ENCODE measurements around the gene RAPSN.

DNA sequence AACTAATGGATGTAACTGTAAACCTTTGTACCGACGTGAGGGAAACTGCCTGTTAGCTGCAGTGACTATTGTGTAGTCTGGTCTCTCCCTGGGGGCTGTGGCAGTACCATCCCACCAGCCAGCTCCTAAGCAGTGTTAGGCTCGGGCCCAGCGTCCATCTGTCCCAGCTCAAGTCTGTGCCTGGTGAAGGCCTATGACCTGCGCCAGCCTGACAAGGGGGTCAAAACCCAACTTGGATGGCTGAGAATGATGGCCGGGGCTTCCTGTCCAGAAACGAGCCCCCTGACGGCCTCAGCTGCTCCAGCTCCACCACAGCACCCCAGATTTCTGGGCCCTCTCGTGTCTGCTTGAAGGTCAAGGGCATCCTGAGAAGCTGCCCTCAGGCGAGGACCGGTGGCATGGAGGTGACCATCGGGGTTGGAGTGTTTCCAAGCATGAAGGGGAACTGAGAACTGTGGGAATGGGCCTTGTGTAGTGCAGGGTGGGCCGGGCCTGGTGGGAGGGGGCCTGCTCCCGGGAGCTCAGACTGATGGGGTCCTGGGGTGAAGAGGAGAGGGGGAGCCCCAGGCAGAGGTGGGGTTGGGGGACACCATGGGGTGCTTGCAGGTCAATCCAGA, 56.3 kb downstream of the RAPSN start:
- TF ChIP-seq POLR2A (IDR thresholded peaks at IDR 0.05): no peak
- TF ChIP-seq, protein P1, sequence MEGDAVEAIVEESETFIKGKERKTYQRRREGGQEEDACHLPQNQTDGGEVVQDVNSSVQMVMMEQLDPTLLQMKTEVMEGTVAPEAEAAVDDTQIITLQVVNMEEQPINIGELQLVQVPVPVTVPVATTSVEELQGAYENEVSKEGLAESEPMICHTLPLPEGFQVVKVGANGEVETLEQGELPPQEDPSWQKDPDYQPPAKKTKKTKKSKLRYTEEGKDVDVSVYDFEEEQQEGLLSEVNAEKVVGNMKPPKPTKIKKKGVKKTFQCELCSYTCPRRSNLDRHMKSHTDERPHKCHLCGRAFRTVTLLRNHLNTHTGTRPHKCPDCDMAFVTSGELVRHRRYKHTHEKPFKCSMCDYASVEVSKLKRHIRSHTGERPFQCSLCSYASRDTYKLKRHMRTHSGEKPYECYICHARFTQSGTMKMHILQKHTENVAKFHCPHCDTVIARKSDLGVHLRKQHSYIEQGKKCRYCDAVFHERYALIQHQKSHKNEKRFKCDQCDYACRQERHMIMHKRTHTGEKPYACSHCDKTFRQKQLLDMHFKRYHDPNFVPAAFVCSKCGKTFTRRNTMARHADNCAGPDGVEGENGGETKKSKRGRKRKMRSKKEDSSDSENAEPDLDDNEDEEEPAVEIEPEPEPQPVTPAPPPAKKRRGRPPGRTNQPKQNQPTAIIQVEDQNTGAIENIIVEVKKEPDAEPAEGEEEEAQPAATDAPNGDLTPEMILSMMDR (IDR thresholded peaks at IDR 0.05): no peak

Measured in right lobe of liver (tissue), 4 donors.